Activated CD4-positive, alpha-beta T cell treated with anti-CD3 and anti-CD28 coated beads for 4 hours (primary cell): ENCODE results near the gene OXSR1.
"Not testable (repeated sequence)": the region's sequence is repeated elsewhere in the genome, so short reads cannot be mapped to it uniquely, and the experiment has no call there.

ENCODE experiments used
- DNase-seq, 2 donors: peaks; one replicate each; pipeline ENCODE4 v3.0.0-alpha.2; 2020

The OXSR1 gene

GRCh38 chr3:38235466-38235865 lies 70.1 kb downstream of the OXSR1 start:
- no peak for DNase-seq

- DNase-seq: no peak
Measured at GRCh38 chr3:38238416-38239008, 73.2 kb downstream of the OXSR1 start.

GRCh38 chr3:38242812-38243211 lies 77.5 kb downstream of the OXSR1 start:
- not testable (repeated sequence) for DNase-seq

- DNase-seq: no peak
Measured at GRCh38 chr3:38245930-38246329, 80.6 kb downstream of the OXSR1 start.

GRCh38 chr3:38247366-38248035 lies 82.2 kb downstream of the OXSR1 start:
- DNase-seq: no peak

- no peak for DNase-seq
Measured at GRCh38 chr3:38250198-38250597, 84.9 kb downstream of the OXSR1 start.

- DNase-seq: no peak
Measured at GRCh38 chr3:38251197-38251596, 85.9 kb downstream of the OXSR1 start.

- no peak for DNase-seq
Measured at GRCh38 chr3:38253704-38254103, 88.4 kb downstream of the OXSR1 start.

GRCh38 chr3:38254872-38255271 lies 89.5 kb downstream of the OXSR1 start:
- DNase-seq: no peak

- no peak for DNase-seq
Measured at GRCh38 chr3:38255627-38256026, 90.3 kb downstream of the OXSR1 start.

GRCh38 chr3:38257583-38257982 lies 92.2 kb downstream of the OXSR1 start:
- no peak for DNase-seq

- DNase-seq: no peak
Measured at GRCh38 chr3:38260474-38260873, 95.1 kb downstream of the OXSR1 start.

- DNase-seq: no peak
Measured at GRCh38 chr3:38264353-38264771, 99.0 kb downstream of the OXSR1 start.

- DNase-seq: no peak
Measured at GRCh38 chr3:38264779-38265178, 99.4 kb downstream of the OXSR1 start.

GRCh38 chr3:38265604-38266307 lies 100.4 kb downstream of the OXSR1 start, which contains the start of gene SLC22A13:
TSS of gene SLC22A13 (plus strand) at chr3:38265812. CDS start at chr3:38265861, 49 bp downstream.
- no peak for DNase-seq

- no peak for DNase-seq
Measured at GRCh38 chr3:38266810-38267209, 101.5 kb downstream of the OXSR1 start.

GRCh38 chr3:38267662-38268061 lies 102.3 kb downstream of the OXSR1 start:
- DNase-seq: no peak

GRCh38 chr3:38268087-38268486 lies 102.8 kb downstream of the OXSR1 start:
- DNase-seq: no peak

GRCh38 chr3:38268522-38268921 lies 103.2 kb downstream of the OXSR1 start:
- DNase-seq: no peak

GRCh38 chr3:38270606-38271005 lies 105.3 kb downstream of the OXSR1 start:
- no peak for DNase-seq

- no peak for DNase-seq
Measured at GRCh38 chr3:38271553-38271952, 106.2 kb downstream of the OXSR1 start.

- no peak for DNase-seq
Measured at GRCh38 chr3:38274864-38275649, 109.7 kb downstream of the OXSR1 start.

GRCh38 chr3:38275658-38276057 lies 110.3 kb downstream of the OXSR1 start:
- no peak for DNase-seq
